ENCODE data around the gene COX4I2. TPM values are rescaled to one million over a fixed set of nuclear protein-coding genes. Genes with fewer than 3 reads are reported as not detected.

Gene COX4I2
- total RNA-seq, 1 experiment from 2014 or later, result not detected

Small RNAs within 50 kb of the gene (microRNA-seq; reads per million reads assigned to microRNA genes)
- gene MIR3193 (ENCODE audit: unreplicated experiment), result 1.3 reads per million

Other genes starting within 250 kb of the COX4I2 start
- gene DEFB119, start 247.3 kb upstream of the COX4I2 start, total RNA-seq (2014; rRNA removed), result not detected in 2 replicates
- not detected in 2 replicates for gene DEFB121, start 231.7 kb upstream of the COX4I2 start, total RNA-seq (2014; rRNA removed)
- gene DEFB123, start 197.3 kb upstream of the COX4I2 start, total RNA-seq (2014; rRNA removed), result not detected in 2 replicates
- not detected in 2 replicates for gene DEFB124, start 162.8 kb upstream of the COX4I2 start, total RNA-seq (2014; rRNA removed)
- not detected in 2 replicates for gene REM1, start 162.6 kb upstream of the COX4I2 start, total RNA-seq (2014; rRNA removed)
- gene HM13, start 123.5 kb upstream of the COX4I2 start, total RNA-seq (2014; rRNA removed), result 99.5 and 125 TPM in 2 replicates
- 774 and 872 TPM in 2 replicates for gene ID1, start 32.6 kb upstream of the COX4I2 start, total RNA-seq (2014; rRNA removed)
- 260 and 277 TPM in 2 replicates for gene BCL2L1, start 85.0 kb downstream of the COX4I2 start, total RNA-seq (2014; rRNA removed)
- 128 and 151 TPM in 2 replicates for gene TPX2, start 101.4 kb downstream of the COX4I2 start, total RNA-seq (2014; rRNA removed)
- 1.7 TPM in 2 replicates for gene MYLK2, start 181.4 kb downstream of the COX4I2 start, total RNA-seq (2014; rRNA removed)
- gene FOXS1, start 207.7 kb downstream of the COX4I2 start, total RNA-seq (2014; rRNA removed), result not detected in 2 replicates
- gene DUSP15, start 232.6 kb downstream of the COX4I2 start, total RNA-seq (2014; rRNA removed), result not detected in 2 replicates
- gene TTLL9, start 232.7 kb downstream of the COX4I2 start, total RNA-seq (2014; rRNA removed), result not detected in 2 replicates

All from PC-3 (cell line).